K562 (cell line): ENCODE measurements around the gene ZNF426.

Source experiments
- ELF1 ChIP-seq: fragments of 200-800 bp; sonication (Bioruptor generic); IDR thresholded peaks from 2 replicates; pipeline ENCODE4 v1.6.1; 2016; ENCODE audit warnings: missing genetic modification characterization, missing compliant biosample characterization
- EZH2 ChIP-seq: IDR thresholded peaks from 2 replicates; pipeline ENCODE4 v1.6.1; 2012; ENCODE audit warnings: low read depth, mild to moderate bottlenecking, inconsistent platforms, low read length, borderline replicate concordance
- MAFK ChIP-seq: IDR thresholded peaks from 2 replicates; pipeline ENCODE4 v1.6.1; 2011; ENCODE audit warnings: low read length, improper control_type of control experiment
- RAD21 ChIP-seq, 2 experiments: fragments of 250-450 bp in 1 of 2; fragments of 450-650 bp in 1 of 2; sonication (Bioruptor Pico) in 1 of 2; formaldehyde crosslinking in 1 of 2; IDR thresholded peaks in 1 of 2; conservative IDR thresholded peaks in 1 of 2; 2 replicates each; pipeline versions ENCODE4 v1.4.0 to v1.8.0; 2020 to 2022; ENCODE audit warnings: mild to moderate bottlenecking in 2 of 2, moderate library complexity in 1 of 2
- RBM34 ChIP-seq: fragments of 200-400 bp; formaldehyde crosslinking; IDR thresholded peaks from 2 replicates; pipeline ENCODE4 v1.6.1; 2018; ENCODE audit warnings: low read length, borderline replicate concordance; ENCODE audit not compliant: insufficient read depth
- RBM39 ChIP-seq: fragments of 200-400 bp; formaldehyde crosslinking; optimal IDR thresholded peaks from 2 replicates; pipeline ENCODE3; 2018; ENCODE audit warnings: low read depth, low read length
- SIN3A ChIP-seq, 2 experiments: fragments of 150-350 bp in 1 of 2; IDR thresholded peaks; 2 replicates each; pipeline ENCODE4 v1.6.1; 2011 to 2016; ENCODE audit warnings: borderline replicate concordance in 2 of 2, low read depth in 2 of 2, low read length in 2 of 2, mild to moderate bottlenecking in 2 of 2, moderate library complexity in 2 of 2; ENCODE audit not compliant: control insufficient read depth in 1 of 2
- USF1 ChIP-seq: sonication (generic); formaldehyde crosslinking; IDR thresholded peaks from 2 replicates; pipeline ENCODE4 v1.9.0; 2022; ENCODE audit warnings: mild to moderate bottlenecking, missing genetic modification reagents
- TF ChIP-seq, protein P1 (sequence below): fragments of 450-650 bp; formaldehyde crosslinking; conservative IDR thresholded peaks from 2 replicates; pipeline ENCODE4 v1.4.0; 2022; ENCODE audit warnings: mild to moderate bottlenecking, missing genetic modification characterization
- TF ChIP-seq, protein P2 (sequence below), 3 experiments: IDR thresholded peaks in 2 of 3; conservative IDR thresholded peaks in 1 of 3; 2 replicates each; pipeline ENCODE4 v1.5.1; 2011 to 2012; ENCODE audit warnings: low read length in 3 of 3, mild to moderate bottlenecking in 3 of 3, control low read depth in 2 of 3, improper control_type of control experiment in 1 of 3, inconsistent platforms in 1 of 3, low read depth in 1 of 3, mixed read lengths in 1 of 3, moderate library complexity in 1 of 3; ENCODE audit not compliant: insufficient read depth in 2 of 3
- TF ChIP-seq, protein P3 (sequence below): fragments of 450-650 bp; conservative IDR thresholded peaks from 2 replicates; pipeline ENCODE4 v1.6.1; 2016; ENCODE audit warnings: missing genetic modification characterization, low read depth, mild to moderate bottlenecking, control low read depth, missing compliant biosample characterization

DNA sequence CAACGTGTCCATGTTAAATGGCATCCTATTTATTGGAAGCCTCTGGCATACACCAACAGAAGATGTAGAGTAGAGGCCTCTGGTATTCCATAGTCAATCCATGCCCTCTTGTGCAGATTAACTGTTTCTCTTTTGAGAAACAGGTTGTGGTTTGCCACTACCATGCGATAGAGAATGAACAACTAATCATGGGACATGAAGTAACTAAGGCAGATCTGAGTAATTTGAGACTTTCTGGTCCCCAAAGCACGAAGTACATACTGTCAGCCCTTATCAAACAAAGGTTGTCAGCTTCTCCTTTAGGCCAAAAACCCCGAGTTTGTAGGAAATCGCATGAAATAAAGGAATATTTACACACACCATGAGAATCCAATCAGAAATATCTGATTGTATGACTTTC, 42.3 kb upstream of the ZNF426 start:
- TF ChIP-seq MAFK = no peak
- TF ChIP-seq EZH2 = no peak
- TF ChIP-seq SIN3A (IDR thresholded peaks at IDR 0.05; ENCODE audit: borderline replicate concordance in 2 of 2, control insufficient read depth in 1 of 2, low read depth in 2 of 2, low read length in 2 of 2) = no peak
- TF ChIP-seq, protein P1, sequence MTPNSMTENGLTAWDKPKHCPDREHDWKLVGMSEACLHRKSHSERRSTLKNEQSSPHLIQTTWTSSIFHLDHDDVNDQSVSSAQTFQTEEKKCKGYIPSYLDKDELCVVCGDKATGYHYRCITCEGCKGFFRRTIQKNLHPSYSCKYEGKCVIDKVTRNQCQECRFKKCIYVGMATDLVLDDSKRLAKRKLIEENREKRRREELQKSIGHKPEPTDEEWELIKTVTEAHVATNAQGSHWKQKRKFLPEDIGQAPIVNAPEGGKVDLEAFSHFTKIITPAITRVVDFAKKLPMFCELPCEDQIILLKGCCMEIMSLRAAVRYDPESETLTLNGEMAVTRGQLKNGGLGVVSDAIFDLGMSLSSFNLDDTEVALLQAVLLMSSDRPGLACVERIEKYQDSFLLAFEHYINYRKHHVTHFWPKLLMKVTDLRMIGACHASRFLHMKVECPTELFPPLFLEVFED (CRISPR knock-in tag) = no peak
- TF ChIP-seq, protein P2, sequence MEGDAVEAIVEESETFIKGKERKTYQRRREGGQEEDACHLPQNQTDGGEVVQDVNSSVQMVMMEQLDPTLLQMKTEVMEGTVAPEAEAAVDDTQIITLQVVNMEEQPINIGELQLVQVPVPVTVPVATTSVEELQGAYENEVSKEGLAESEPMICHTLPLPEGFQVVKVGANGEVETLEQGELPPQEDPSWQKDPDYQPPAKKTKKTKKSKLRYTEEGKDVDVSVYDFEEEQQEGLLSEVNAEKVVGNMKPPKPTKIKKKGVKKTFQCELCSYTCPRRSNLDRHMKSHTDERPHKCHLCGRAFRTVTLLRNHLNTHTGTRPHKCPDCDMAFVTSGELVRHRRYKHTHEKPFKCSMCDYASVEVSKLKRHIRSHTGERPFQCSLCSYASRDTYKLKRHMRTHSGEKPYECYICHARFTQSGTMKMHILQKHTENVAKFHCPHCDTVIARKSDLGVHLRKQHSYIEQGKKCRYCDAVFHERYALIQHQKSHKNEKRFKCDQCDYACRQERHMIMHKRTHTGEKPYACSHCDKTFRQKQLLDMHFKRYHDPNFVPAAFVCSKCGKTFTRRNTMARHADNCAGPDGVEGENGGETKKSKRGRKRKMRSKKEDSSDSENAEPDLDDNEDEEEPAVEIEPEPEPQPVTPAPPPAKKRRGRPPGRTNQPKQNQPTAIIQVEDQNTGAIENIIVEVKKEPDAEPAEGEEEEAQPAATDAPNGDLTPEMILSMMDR (IDR thresholded peaks at IDR 0.05 in 2 of 3, conservative IDR thresholded peaks at IDR 0.05 in 1 of 3; ENCODE audit: insufficient read depth in 2 of 3, low read depth in 1 of 3, low read length in 3 of 3) = no peak
- no peak for TF ChIP-seq RBM34
- TF ChIP-seq, protein P3, sequence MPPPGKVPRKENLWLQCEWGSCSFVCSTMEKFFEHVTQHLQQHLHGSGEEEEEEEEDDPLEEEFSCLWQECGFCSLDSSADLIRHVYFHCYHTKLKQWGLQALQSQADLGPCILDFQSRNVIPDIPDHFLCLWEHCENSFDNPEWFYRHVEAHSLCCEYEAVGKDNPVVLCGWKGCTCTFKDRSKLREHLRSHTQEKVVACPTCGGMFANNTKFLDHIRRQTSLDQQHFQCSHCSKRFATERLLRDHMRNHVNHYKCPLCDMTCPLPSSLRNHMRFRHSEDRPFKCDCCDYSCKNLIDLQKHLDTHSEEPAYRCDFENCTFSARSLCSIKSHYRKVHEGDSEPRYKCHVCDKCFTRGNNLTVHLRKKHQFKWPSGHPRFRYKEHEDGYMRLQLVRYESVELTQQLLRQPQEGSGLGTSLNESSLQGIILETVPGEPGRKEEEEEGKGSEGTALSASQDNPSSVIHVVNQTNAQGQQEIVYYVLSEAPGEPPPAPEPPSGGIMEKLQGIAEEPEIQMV (tag) = no peak
- no peak for TF ChIP-seq RAD21 (CRISPR knock-in tag; conservative IDR thresholded peaks at IDR 0.05 in 1 of 2, IDR thresholded peaks at IDR 0.05 in 1 of 2)
- no peak for TF ChIP-seq USF1
- no peak for TF ChIP-seq RBM39
- no peak for TF ChIP-seq ELF1 (tag)
